HL-60 (cell line): ENCODE results near the gene PLEKHB2.

Experiments used
- DNase-seq, 2 experiments: peaks; one replicate each; pipeline ENCODE4 v3.0.0-alpha.2; 2010 to 2020; ENCODE audit warnings: low read depth in 1 of 2, low spot score in 1 of 2
- H3K27ac ChIP-seq: fragments of 250-450 bp; sonication (Bioruptor Pico); replicated peaks from 2 replicates; pipeline ENCODE4 v1.5.1; 2020; ENCODE audit warnings: mild to moderate bottlenecking, moderate library complexity
- H3K27me3 ChIP-seq: fragments of 250-450 bp; sonication (Bioruptor Pico); 2 replicates; pipeline ENCODE4 v1.5.1; 2021; ENCODE audit warnings: mild to moderate bottlenecking, moderate library complexity; ENCODE audit not compliant: insufficient read depth, poor library complexity, severe bottlenecking
- H3K4me3 ChIP-seq: replicated peaks from 2 replicates; pipeline ENCODE4 v1.5.1; 2011; ENCODE audit warnings: mild to moderate bottlenecking, control low read depth, low read length; ENCODE audit not compliant: insufficient read depth
- GABPA ChIP-seq: IDR thresholded peaks from 2 replicates; pipeline ENCODE4 v1.6.1; 2012; ENCODE audit warnings: low read depth
- POLR2AphosphoS5 ChIP-seq: IDR thresholded peaks from 2 replicates; pipeline ENCODE4 v1.6.1; 2012; ENCODE audit warnings: low read depth
- SPI1 ChIP-seq: IDR thresholded peaks from 2 replicates; pipeline ENCODE4 v1.6.1; 2012; ENCODE audit warnings: low read depth, mild to moderate bottlenecking, borderline replicate concordance
- TF ChIP-seq, protein P1 (sequence below): IDR thresholded peaks from 2 replicates; pipeline ENCODE4 v1.6.1; 2012; ENCODE audit warnings: low read depth; ENCODE audit not compliant: insufficient replicate concordance
- TF ChIP-seq, protein P2 (sequence below): IDR thresholded peaks from one replicate; pipeline ENCODE4 v1.5.1; 2011; ENCODE audit warnings: low read length, control low read depth, inconsistent platforms; ENCODE audit not compliant: insufficient read depth

Gene PLEKHB2

DNA sequence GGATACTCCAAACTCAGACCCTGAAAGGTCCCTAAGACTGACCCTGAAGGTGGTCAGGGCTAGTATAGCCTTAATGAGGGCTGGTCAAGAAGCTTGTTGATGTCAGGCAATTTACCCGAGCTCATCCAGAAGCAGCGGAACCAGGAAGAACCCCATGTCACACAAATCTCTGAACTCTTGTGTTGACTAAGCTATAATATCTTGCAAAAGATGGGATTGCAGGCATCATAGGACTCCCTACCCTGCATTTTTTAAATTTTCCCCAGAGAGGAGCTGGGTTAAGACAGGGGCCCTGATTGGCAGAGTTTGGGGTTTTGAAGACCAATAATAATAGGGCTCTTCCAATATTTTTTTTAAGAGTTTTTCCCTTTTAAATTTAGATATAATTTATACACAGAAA lies 2.0 kb upstream of the PLEKHB2 start:
- Histone ChIP-seq H3K27me3 (no peaks in the 10 kb centered on the region), H3K27ac (no peak overlapping the region), H3K4me3 (no peak overlapping the region)
- TF ChIP-seq, protein P1, sequence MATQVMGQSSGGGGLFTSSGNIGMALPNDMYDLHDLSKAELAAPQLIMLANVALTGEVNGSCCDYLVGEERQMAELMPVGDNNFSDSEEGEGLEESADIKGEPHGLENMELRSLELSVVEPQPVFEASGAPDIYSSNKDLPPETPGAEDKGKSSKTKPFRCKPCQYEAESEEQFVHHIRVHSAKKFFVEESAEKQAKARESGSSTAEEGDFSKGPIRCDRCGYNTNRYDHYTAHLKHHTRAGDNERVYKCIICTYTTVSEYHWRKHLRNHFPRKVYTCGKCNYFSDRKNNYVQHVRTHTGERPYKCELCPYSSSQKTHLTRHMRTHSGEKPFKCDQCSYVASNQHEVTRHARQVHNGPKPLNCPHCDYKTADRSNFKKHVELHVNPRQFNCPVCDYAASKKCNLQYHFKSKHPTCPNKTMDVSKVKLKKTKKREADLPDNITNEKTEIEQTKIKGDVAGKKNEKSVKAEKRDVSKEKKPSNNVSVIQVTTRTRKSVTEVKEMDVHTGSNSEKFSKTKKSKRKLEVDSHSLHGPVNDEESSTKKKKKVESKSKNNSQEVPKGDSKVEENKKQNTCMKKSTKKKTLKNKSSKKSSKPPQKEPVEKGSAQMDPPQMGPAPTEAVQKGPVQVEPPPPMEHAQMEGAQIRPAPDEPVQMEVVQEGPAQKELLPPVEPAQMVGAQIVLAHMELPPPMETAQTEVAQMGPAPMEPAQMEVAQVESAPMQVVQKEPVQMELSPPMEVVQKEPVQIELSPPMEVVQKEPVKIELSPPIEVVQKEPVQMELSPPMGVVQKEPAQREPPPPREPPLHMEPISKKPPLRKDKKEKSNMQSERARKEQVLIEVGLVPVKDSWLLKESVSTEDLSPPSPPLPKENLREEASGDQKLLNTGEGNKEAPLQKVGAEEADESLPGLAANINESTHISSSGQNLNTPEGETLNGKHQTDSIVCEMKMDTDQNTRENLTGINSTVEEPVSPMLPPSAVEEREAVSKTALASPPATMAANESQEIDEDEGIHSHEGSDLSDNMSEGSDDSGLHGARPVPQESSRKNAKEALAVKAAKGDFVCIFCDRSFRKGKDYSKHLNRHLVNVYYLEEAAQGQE: no peak
- TF ChIP-seq, protein P2, sequence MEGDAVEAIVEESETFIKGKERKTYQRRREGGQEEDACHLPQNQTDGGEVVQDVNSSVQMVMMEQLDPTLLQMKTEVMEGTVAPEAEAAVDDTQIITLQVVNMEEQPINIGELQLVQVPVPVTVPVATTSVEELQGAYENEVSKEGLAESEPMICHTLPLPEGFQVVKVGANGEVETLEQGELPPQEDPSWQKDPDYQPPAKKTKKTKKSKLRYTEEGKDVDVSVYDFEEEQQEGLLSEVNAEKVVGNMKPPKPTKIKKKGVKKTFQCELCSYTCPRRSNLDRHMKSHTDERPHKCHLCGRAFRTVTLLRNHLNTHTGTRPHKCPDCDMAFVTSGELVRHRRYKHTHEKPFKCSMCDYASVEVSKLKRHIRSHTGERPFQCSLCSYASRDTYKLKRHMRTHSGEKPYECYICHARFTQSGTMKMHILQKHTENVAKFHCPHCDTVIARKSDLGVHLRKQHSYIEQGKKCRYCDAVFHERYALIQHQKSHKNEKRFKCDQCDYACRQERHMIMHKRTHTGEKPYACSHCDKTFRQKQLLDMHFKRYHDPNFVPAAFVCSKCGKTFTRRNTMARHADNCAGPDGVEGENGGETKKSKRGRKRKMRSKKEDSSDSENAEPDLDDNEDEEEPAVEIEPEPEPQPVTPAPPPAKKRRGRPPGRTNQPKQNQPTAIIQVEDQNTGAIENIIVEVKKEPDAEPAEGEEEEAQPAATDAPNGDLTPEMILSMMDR: no peak
- no peak for TF ChIP-seq SPI1
- TF ChIP-seq GABPA: no peak
- DNase-seq: no peak

DNA sequence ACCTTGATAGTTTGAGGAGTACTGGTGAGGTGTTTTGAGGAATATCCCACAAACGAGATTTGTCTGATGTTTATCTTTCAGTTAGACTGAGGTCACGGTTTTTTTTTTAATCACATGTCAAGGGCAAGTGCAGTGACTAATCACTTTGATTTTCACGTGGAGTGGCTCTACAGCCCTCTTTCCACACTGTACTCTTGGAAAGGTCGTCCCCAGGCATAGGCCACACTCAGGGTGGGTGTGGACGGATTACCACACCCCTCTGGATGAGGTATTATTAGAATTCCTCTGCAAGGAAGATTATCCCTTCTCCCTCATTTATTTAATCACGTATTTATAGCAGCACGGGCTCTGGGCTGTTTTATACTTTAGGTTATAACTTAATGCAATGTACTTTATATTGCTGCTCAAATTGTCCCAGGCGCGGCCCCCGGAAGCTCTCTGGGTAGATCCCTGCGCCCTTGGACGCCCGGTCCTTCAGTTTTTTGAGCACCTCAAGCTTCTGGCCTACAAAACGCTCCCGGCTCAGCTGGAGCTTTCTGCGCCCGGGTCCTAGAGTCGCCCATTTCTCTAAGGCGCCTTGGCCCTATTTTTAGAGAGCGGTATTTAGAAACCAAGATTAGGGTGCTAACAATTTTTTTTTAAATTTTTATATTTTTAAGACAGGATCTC lies 515 bp upstream of the PLEKHB2 start:
- peak overlapping the region; percentile 81 for H3K27ac ChIP-seq
- peak in 1 of 2 experiments; percentile 83 for DNase-seq
- peak overlapping the region; percentile 83 for H3K4me3 ChIP-seq
- TF ChIP-seq, protein P2: no peak
- TF ChIP-seq GABPA (peak; percentile 49; the same call in 1 of the 2 replicates), SPI1 (no peak)
- TF ChIP-seq, protein P1: peak; percentile 7
- no peaks in the 10 kb centered on the region for H3K27me3 ChIP-seq

DNA sequence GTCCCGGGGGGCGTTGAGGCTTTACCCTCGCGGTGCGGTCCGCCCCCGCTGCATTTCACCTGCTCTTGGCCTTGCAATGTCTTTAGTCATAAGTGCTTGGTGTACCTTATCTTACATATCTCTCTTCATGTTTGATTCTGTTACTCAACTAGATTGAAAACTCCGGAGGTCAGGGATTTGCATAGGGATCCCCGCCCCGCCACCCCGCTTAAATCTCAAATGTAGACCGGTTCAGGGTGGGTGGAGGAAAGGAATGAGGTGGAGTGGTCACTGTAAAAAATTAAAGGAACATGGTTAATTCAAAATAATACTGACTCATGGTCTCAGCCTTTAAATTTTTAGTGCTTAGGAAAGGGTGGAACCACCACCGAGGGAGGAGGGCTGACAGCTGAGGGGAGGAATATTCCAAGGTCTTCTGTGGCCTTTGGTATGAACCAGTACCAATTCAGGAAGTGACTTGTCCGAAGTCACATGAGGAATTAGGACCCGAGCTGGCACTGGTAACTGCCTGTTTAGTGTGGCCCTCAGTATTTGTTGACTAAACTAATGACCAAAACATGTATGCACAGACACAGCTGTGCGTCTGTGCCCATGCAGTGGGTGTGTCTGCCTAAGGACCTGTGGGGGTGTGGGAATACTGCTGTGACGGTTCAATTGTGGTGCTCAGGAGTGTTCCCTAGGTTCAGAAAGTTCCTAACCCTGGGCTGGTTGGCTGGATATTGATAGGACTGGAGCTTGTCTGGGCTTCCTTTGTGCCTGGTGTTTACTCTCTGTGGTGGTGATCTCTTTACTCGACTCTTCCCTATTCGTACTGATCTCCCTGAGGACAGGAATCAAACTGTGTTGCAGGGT lies 1.0 kb downstream of the PLEKHB2 start:
- Histone ChIP-seq H3K27ac (peak overlapping the region; percentile 81), H3K4me3 (peak overlapping the region; percentile 83), H3K27me3 (no peaks in the 10 kb centered on the region)
- DNase-seq: peak in 1 of 2 experiments; percentile 69
- TF ChIP-seq SPI1: peak; percentile 83; the same call in 1 of the 2 replicates
- TF ChIP-seq GABPA: no peak
- no peak for TF ChIP-seq POLR2AphosphoS5

DNA sequence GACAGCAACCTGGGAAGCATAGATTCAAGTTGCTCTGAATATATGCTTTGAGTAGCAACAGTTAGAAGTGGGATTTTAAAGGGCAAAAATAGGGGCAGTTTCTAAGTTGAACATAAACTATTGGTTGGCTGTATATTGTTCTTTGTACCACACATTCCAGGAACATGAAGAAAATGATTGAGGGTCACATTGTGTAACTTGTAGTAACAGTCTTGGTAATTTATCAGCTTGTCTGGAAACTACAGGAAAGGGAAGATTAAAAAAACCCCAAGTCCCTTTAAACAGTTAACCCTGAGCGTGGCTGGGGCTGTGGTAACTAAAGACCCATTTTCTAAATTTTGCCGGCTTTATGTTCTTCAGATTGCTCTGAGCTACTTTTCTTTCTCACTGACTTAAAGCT lies 7.4 kb downstream of the PLEKHB2 start:
- Histone ChIP-seq H3K4me3 (no peak overlapping the region), H3K27ac (no peak overlapping the region), H3K27me3 (no peaks in the 10 kb centered on the region)
- TF ChIP-seq, protein P1: no peak
- no peak for TF ChIP-seq POLR2AphosphoS5
- TF ChIP-seq GABPA: no peak
- no peak for TF ChIP-seq SPI1
- TF ChIP-seq, protein P2: no peak
- DNase-seq: no peak
